DMS 273 (cell line): ENCODE measurements around the gene OR51B2.
A peak's percentile ranks its signal among the peaks of the same experiment; 100 is the strongest.

Source experiments
- DNase-seq: peaks from one replicate; lab custom pipeline; 2025; ENCODE audit not compliant: unreplicated experiment; lab: John Stamatoyannopoulos, UW

Gene OR51B2

DNA sequence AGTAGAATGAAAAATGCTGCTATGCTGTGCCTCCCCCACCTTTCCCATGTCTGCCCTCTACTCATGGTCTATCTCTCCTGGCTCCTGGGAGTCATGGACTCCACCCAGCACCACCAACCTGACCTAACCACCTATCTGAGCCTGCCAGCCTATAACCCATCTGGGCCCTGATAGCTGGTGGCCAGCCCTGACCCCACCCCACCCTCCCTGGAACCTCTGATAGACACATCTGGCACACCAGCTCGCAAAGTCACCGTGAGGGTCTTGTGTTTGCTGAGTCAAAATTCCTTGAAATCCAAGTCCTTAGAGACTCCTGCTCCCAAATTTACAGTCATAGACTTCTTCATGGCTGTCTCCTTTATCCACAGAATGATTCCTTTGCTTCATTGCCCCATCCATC, 39.5 kb downstream of the OR51B2 start:
- no peak for DNase-seq

DNA sequence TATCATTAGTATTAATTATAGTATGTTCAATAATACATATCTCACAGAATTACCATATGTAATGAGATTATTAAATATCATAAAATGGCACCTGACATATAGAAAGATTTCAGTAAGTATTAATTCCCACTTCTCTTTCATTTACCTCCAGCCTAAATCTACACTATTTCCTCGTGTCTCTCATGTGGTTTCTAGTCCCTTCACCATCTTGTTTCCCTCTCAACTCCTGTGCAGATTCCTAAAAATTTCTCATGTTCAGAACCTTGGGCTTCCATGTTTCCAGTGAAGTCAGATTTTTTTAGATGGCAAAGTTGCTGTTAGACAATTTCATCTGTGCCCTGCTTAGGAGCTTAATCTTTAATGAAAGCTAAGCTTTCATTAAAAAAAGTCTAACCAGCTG, 40.2 kb downstream of the OR51B2 start:
- no peak for DNase-seq

DNA sequence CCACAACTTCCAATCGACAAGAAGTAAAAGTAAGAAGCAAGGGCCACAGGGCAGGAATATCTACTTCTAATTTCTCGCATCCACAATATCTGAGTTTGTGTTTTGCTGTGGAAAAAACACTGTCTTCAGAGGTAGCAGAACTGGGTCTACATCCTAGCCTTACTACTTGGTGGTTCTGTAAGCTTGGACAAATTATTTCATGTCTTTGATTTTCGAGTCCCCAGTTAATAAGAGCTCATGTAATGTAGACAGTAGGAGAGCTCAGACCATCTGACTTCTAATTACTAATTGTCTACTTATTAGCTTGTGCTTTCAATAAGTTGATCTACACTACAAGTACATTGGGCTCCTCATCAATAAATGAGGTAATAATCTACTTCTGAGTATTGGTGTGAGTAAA, 41.0 kb downstream of the OR51B2 start:
- no peak for DNase-seq

DNA sequence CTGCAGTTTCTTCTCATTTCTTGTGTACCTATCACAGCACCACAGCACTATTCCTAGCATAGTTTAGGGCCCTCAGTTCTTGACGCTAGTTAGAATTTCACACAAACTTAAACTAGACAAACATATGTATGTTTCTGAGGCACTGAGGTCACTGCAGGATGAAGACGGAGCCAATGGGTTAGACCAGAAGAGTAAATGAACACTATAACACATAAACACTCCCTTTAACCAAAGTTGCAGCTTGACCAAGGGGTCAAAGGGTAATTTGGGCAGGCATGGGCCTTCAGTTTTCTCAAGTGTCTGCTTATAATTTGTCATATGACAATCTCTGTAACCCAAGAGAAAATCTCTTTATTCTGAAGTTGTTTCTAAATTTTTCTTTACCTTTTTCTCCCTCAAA, 41.5 kb downstream of the OR51B2 start:
- no peak for DNase-seq

DNA sequence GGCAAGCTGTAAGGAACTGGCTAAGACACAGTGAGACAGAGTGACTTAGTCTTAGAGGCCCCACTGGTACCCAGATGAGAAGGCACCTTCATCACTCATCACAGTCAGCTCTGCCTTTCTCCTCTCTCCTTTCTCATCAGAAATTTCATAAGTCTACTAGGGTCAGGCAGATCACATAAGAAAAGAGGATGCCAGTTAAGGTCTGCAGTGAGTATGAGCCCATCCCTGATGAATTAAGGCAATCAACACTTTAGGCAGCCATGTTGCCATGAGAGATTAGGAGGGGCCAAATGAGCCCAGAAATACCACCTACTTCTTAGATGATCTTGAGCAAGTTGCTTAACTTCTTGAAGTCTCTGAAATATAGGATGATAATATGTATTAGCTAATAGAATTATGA, 42.5 kb downstream of the OR51B2 start:
- DNase-seq, result no peak

DNA sequence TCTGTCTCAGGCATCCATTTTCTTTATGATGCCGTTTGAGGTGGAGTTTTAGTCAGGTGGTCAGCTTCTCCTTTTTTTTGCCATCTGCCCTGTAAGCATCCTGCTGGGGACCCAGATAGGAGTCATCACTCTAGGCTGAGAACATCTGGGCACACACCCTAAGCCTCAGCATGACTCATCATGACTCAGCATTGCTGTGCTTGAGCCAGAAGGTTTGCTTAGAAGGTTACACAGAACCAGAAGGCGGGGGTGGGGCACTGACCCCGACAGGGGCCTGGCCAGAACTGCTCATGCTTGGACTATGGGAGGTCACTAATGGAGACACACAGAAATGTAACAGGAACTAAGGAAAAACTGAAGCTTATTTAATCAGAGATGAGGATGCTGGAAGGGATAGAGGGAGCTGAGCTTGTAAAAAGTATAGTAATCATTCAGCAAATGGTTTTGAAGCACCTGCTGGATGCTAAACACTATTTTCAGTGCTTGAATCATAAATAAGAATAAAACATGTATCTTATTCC, 43.5 kb downstream of the OR51B2 start:
- peak; percentile 73 for DNase-seq

DNA sequence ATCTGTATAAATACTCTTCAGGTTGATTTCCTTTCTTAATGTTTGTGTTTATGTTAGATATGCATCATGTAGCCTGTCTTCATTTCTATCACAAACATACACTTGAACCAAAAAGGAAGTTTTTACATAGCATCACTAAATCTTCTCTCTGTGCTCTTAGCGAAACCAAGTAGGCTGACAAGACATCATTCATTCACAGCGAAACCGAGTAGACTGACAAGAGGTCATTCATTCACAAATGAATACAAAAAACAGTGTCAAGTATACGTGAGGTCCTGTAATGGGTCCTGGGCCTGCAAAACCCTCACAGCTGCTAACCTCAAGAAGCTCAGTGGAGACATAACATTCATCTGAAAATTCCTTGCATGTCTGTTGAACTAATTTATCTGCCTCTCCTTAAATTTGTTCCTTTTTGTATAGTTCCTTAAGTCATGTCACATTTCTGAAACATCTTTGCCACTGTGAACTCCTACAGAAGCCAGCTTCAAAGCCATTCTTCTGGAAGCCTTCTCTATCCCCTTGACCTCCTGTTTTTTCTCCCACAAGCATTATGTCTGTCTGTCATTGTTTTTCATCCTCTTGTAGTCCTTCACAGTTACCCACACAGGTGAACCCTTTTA, 44.5 kb downstream of the OR51B2 start:
- DNase-seq, result no peak

DNA sequence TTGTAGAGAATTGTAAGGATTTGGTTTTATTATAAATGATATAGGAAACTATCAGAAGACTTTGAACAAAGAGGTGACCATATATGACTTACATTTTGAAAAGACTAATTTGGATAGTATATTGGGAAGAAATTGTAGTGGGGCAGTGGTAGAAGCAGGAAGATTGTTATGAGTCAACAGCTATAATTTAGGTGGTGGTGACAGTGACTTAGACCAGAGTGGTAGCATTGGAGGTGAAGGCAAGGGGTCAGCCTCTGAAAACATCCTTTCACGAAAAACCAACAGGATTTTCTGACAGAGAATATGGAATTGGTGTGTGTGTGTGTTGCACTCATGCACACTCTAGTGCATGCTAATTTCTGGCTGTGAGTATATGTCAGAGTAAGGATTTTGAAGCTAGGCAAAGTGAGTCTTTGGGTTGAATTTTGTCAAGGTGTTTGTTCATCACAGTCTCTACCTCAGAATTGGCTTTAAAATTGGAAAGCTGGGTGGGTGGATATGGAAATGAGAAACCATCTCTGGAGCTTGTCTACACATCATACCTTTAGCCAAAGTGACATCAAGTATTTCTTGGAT, 46.2 kb downstream of the OR51B2 start:
- no peak for DNase-seq

DNA sequence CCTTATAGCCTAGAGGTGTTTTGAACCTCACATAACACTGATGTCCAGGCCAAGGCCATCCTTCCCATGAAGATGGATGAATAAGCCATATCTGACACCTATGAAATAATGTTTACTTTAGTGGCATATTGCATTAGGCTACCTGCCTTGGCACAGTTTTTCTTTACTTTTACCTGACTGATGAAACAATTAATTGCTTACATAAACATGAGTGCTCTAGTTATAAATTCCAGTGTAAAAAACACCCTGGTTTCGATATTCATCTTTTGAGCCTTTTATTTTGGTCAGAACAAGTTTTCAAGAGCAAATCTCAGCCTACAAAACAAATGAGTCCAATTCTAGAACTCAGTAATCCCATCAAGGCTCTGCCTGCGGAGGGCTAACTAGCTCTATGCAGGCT, 47.4 kb downstream of the OR51B2 start:
- no peak for DNase-seq

DNA sequence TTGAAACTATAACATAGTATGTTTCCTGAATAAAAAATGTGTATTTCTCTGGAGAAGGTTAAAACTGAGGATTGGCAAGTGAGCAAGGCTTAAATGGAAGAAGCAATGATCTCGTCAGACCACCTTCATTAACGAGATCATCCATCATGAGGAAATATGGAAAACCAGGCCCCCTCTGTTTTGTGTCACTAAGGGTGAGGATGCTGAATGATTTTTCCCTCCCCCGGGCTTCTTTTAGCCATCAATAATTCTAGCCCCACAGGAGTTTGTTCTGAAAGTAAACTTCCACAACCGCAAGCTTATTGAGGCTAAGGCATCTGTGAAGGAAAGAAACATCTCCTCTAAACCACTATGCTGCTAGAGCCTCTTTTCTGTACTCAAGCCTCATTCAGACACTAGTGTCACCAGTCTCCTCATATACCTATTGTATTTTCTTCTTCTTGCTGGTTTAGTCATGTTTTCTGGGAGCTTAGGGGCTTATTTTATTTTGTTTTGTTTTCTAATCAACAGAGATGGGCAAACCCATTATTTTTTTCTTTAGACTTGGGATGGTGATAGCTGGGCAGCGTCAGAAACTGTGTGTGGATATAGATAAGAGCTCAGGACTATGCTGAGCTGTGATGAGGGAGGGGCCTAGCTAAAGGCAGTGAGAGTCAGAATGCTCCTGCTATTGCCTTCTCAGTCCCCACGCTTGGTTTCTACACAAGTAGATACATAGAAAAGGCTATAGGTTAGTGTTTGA, 48.6 kb downstream of the OR51B2 start:
- no peak for DNase-seq

DNA sequence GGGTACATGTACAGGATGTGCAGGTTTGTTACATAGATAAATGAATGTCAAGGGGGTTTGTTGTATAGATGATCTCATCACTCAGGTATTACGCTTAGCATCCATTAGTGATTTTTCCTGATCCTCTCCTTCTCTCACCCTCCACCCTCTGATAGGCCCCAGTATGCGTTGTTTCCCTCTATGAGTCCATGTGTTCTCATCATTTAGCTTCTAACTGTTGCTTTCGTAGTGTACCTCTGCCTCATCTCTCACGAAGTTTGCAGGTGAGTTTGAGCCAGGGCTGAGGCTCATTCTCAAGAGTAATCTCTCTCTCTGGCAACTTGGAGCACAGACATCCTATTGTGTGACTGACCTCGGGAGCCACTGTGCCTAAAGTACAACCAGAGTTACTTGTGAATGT, 49.7 kb downstream of the OR51B2 start:
- DNase-seq, result no peak
